NCI-H82 treated with DMSO at 0.1 percent for 48 hours (cell line): Measurements from ENCODE around the gene CHRNB1.
A peak's percentile ranks its signal among the peaks of the same experiment; 100 is the strongest.

Experiments used
- DNase-seq: peaks from one replicate; lab custom pipeline; 2025; ENCODE audit not compliant: unreplicated experiment; lab: John Stamatoyannopoulos, UW

CHRNB1 gene

DNA sequence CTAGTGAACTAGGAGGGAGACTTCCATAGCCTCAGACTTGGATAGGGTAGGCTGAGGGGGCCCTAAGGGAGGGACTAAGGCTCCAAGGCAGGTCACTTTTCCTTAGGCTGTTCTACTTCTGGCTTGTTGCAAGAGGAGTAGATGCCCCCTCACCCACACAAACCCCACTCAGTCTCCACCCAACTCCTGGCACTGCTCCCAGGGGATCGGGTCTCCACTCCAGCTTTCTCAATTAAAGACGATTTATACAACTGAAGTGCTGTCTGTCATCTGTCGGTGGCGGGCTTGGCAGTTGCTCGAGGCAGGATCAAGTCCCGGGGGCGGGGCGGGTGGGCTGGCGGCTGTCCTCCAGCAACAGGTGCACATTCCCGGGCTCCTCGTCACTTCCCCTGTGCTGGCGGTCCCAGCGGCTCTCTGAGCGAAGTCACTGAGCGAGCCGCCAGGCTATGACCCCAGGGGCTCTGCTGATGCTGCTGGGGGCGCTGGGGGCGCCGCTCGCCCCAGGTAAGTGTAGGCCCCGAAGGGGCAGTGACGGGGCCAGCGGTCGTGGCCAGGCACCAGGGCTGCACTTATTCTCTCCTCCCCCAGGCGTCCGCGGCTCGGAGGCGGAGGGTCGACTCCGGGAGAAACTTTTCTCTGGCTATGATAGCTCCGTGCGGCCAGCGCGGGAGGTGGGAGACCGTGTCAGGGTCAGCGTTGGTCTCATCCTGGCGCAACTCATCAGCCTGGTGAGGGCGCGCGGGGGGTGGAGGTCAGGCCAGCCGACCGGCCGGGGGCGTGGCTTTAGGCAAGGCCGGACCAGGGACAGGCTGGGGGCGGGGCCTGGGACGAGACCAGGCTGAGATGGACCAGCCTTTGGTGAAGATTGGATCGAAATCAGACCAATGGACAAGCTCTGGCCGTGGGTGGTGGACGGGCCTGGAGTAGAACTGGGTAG, at the start of gene CHRNB1:
Gene CHRNB1 (plus strand): TSS at position 380 of the 937 bp plus-strand sequence. CDS start 67 bp downstream, at position 447.
- DNase-seq: peak; percentile 92

GRCh38 chr17:7396147-7396546, 48.7 kb upstream of the CHRNB1 start:
- no peak for DNase-seq

DNA sequence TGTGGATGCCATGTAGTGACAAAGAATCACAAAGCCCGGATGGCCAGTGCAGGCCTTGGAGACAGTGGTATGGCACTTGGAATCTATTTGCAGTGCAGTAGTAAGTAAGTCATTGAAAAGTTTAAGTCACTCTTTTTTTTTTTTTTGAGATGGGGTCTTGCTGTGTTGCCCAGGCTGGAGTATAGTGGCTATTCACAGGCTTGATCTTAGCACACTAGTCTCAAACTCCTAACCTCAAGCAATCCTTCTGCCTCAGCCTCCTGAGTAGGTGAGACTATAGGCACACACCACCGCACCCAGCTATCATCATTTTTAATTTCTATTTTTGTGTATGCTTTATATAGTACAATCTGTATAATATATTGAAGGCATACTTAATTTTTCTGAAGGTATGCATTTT, 46.2 kb upstream of the CHRNB1 start:
- no peak for DNase-seq

- no peak for DNase-seq
These were observed 41.7 kb upstream of the CHRNB1 start for GRCh38 chr17:7403043-7403726.

DNA sequence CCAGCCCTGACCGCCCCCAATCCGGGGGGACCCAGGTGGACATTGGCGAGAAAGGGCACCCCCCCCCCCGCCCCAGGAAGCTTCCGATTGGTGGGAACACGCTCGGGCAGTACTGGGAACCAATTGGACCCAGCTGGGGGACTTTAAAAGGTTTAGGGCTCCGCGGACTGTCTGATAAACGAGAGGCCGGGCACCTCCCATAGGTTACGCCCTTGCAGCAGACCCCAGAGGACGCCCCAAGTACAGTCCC, 41.2 kb upstream of the CHRNB1 start:
- peak; percentile 81 for DNase-seq

DNA sequence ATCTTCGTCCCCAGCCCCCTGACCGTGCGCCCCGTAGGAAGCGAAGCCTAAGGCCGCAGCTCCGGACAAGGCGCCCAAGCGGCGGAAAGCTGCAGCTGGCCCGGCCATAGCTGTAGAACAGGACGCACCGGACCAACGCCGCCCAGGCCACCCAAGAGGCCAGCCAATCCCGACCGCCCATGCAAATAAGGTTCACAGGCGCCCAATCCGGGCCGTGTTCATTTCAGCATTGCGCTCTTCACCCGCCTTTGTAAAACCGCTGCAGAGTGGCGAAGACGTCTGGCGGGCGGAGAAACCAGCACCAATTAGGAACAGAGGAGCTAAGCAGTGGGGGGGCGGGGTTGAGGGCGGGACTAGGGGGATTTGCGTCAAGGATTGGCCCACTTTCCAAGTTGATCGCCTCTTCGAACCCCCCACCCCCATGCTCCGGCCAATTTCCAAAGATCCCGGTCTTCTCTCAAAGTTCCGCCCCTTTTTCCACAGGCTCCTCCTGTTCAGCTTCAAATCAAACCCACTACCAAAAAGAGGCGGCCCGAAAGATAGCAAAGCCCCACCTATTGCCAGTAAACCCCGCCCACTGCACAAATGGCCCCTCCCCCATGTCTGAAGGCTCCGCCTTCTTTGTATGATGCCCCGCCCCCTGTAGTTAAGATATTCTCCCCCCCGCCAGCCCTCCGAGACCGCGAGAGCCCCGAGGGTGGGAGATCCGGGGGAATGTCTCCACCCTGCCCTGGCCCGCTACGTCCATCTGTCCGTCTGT, 40.7 kb upstream of the CHRNB1 start, which contains the start of gene TMEM256:
Gene TMEM256 (minus strand): TSS at position 121 of the 760 bp plus-strand sequence. CDS start 13 bp downstream, at position 108.
- peak; percentile 99 for DNase-seq

DNA sequence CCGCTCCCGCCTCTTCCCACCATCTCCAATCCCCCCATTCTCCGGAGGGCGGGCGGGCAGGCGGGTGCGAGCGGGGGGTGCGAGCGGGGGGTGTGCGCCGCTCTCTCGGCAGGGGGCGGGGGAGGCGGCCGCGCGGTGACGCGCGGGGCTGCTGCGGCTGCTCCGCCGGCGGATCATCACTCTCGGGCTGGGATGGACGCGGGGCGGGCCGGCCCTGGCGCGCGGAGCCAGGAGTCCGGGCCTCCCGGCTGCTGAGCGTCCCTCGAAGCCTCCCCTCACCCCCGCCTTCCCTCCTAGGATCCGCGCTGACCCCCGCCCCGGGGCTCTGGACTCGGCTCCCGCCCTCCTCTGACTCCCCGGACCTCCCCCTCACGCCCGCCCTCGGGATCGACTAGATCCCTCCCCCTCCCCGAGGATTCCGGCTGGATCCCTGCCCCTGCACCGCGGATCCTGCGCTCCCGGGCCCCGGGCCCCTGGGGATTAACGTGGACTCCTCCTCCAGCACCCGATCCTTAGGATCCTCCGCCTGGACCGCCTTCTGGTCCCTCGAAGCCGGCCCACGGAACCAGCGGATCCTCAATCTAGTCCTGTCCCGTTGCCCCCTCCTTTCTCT, 40.0 kb upstream of the CHRNB1 start:
- peak; percentile 18 for DNase-seq

DNA sequence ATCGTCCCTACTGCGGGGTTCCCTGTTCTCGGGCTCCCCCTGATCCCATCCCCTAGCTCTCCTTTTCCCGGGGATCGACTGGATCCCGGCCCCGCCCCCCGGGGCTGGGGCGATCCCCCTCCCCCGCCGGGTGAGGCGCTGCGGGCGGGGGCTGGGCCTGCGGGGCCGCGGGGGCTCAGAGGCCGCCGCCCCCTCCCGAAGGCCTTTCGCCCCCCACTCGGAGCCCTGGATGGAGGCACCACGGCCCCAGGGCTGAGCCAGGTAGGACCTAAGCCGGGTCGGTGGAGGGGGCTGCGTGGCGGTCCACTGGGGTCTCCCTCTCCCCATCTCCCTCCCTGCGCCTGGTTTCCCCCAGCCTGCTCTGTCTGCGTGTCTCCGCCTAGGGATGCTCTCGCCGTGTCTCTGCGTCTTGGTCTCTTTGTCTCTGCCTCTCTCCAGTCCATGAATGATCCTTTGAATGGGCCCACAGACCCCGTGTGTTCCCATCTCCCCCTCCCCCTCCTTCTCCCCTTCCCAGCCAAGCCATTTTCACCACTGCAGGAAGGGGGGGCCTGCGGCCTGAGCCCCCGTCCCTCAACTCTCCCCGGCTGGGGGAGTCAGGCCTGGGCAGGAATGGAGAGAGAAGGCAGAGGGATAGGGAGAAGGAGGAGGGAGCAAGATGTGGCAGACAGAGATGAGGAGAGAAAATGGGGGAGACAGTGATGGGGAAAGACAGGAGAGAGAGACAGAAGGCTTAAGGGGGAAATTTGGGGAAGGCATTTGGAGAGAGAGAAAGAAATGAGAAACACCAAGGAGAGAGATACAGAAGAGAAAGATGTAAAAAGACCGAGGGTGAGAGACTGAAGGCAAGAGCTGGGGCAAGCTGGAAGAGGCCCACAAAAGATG, 39.3 kb upstream of the CHRNB1 start:
- DNase-seq: peak; percentile 17

GRCh38 chr17:7406235-7406825, 38.5 kb upstream of the CHRNB1 start:
- no peak for DNase-seq

DNA sequence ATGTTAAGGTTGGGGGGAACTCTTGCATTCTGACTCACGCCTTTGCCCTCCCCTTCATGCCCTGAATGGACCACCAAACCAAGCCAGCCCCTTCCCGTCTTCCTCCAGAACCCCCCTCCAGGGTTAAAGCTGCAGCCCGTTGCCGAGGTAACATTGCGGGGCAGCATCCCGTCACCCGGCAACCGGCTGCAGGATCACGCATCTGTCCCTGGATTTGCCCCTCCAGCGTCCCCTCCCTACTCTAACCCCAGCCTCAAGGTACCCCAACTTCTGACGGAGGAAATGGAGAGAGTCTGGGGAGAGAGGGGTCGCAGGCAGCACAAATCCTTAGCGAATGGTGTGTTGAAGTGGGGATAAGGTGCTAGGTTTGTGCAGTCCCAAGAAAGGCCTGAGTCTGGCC, 37.8 kb upstream of the CHRNB1 start:
- no peak for DNase-seq

GRCh38 chr17:7407485-7408251, 37.2 kb upstream of the CHRNB1 start, which contains the start of gene NLGN2:
Gene NLGN2 (plus strand): TSS chr17:7407845. CDS start chr17:7408256, 411 bp downstream.
- no peak for DNase-seq

GRCh38 chr17:7408252-7408727, 36.6 kb upstream of the CHRNB1 start:
- no peak for DNase-seq

GRCh38 chr17:7408863-7409262, 36.0 kb upstream of the CHRNB1 start:
- no peak for DNase-seq

GRCh38 chr17:7409716-7410115, 35.1 kb upstream of the CHRNB1 start:
- DNase-seq: no peak

DNA sequence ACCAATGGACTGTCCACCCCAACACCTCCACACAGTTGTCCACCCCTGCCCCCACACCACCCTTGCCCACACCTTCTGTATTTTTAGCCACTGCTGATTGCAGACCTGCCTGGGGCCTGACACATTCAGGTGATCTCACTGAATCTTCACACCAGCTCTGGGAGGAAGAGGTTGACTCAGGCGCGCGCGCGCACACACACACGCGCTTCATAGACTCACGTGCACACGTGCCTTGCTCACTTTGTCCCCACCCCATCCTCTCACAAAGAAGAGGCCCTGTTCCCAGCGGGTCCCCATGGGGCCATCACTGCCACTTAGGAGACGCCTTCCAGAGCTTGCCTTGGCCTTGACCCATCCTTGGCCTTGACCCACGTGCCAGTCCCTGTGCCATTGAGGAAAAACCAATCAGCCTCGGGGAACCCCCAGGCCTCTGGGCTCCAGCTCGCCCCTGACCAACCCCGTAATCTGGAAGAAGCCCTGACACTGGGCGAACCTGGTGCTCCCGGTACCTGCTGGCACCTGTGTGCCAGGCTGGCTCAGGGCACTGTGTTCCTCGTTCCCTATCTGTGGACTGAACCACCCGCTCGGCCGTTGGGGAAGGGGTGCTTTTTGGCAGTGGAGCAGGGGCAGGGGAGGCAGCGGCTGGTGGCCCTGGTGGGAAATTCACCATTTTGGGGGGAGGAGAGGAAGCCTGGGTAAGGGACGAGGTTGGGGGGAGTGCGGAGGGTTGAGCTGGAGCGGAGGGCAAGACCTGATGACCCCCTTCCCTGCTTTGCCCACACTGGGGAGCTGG, 34.0 kb upstream of the CHRNB1 start:
- DNase-seq: no peak

DNA sequence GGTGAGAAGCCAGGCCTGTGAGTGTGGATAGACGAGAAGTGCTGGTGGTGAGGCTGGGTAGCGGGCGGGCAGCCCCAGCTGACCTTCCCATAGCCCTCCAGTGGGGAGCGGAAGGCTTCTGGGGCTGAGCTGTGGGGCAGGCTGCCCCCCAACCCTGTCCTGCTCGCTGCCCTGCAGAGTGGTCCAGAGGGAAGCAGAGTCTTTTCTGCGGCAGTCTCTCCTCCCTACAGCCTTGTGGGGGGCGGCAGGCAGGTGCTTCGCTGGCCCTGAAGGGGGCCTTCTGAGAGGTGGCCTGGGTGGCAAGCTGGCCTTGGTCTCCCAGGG, 33.5 kb upstream of the CHRNB1 start:
- no peak for DNase-seq

DNA sequence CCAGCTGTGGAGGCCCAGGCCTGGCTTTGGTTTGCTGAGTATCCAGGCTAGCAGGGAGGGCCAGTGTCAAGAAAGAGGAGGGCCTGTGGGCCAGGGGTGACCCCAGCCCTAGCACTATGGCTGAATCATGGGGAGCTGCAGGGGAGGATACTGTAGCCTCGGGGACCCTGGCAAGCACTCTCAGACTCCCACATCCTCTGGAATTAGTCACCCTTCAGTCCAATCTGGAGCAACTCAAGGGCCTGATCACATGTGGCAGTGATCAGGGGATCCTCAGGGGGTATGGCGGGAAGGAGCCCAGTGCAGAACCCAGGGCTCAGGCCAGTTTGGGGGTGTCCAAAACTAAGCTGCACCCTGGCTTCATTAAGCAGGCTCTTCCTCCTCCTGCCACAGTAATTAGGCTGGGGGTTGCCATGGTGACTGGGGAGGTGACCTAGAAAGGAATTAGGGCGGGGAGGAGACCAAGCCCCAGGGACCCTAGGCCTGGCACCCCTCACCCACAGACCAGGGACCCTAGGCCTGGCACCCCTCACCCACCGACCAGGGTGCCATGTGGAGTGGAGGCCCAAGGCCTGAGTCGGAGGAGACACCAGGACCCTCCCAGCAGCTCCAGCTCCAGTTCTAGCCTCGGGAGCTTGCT, 31.4 kb upstream of the CHRNB1 start:
- DNase-seq: no peak

- DNase-seq: no peak
These were observed 30.0 kb upstream of the CHRNB1 start for GRCh38 chr17:7414837-7415236.
